NOMO-1 treated with DMSO at 0.1 percent for 48 hours (cell line): Measurements from ENCODE around the gene ATRN.

Experiments used
- DNase-seq: peaks from one replicate; lab custom pipeline; 2025; ENCODE audit not compliant: unreplicated experiment; lab: John Stamatoyannopoulos, UW

Gene ATRN

GRCh38 chr20:3691306-3691705, 220.5 kb downstream of the ATRN start:
- DNase-seq = no peak

- no peak for DNase-seq
These were observed 221.1 kb downstream of the ATRN start for GRCh38 chr20:3691897-3692296.

GRCh38 chr20:3692706-3693294, 222.0 kb downstream of the ATRN start:
- DNase-seq = no peak

- DNase-seq = no peak
These were observed 222.6 kb downstream of the ATRN start for GRCh38 chr20:3693376-3693775.

GRCh38 chr20:3694864-3695263, 224.0 kb downstream of the ATRN start:
- DNase-seq = no peak

DNA sequence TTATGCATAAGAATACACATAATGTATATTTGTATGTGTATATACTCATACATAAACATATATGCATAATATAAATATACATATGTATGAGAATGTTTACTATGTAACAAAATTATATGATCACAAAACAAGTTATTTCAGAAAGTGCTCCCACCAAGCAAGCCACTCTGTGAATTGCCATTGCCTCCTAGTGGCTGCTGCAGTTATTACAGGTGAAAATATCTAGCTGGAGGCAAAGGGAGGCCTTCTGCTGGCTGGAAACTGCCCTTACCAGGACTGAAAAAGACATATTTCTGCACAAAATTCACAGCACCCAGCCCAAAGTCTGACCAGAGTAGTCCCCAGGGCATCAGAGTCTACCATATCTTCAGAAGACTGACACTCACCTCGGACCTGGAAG, 225.4 kb downstream of the ATRN start:
- no peak for DNase-seq

GRCh38 chr20:3696745-3697587, 226.1 kb downstream of the ATRN start:
- no peak for DNase-seq

DNA sequence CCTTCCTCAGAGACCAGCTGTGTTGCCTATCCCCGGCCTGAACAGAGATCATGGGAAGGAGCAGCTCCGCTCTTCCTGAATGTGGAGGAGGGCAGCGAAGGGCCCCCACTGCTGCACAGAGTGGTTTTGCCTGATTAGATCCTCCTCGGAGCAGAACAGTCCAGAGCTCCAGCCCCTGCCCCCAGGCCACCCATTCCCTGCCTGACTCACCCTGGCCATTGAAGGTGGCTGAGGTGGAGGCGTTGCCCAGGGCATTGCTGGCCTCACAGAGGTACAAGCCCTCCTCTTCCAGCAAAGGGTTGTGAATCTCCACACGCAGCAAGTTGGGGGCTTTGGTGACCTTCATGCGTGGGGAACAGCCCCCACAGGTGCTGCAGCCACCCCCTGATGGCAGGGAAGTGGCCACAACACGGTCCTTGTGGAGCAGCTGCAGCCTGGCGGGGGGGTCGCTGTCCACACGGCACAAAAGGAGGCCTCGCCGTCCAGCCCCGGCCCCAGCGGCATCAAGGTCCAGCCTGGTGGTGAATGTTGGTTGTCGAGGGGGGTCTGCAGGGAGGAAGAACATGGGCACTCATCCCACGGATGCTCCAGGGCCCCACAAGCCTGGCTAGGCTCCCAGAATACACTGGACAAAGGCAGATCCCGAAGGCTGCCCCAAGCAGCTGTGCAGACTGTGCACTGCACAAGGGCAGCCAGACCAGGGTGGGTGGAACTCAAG, 226.9 kb downstream of the ATRN start:
- DNase-seq = no peak

DNA sequence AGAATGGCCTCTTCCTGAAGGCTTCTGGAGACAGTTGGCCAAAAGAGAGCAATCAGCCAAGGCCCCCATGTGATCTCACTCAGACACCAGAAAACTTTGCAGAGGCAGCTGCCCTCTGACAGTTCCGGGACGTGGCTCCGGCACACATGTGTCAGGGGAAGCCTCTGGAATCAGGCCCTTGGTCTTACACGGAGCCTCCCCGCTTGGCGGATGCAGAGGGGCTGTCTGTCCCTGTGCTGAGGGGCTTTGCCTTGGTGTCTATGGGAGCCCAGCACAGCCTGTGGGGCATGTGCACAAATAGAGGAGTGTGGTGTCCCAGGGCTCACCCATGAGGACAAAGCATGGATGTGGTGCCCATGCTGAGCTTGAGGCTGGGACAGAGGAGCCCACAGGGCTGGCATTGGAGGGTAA, 227.8 kb downstream of the ATRN start:
- DNase-seq = no peak

DNA sequence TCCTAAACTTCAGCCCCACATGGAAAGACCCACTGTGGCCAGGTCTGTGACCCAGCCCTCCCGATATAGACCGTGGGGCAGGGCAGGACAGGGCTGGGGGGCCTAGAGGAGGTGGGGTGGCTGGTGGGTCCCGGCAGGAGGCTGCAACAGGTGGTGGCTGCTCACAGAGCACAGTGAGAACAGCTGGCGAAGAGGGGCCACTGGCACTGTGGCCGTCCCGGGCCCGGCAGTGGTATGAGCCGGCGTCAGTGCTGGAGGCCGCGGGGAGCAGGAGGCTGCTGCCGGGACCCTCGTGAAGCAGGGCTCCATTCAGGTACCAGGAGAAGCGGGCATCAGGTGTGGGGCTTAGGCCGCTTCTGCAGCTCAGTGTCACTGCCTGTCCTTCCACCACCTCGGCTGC, 228.2 kb downstream of the ATRN start:
- DNase-seq = no peak
